SIG-M5 (cell line): ENCODE measurements around the gene RETREG3.
"Not testable (repeated sequence)": the region's sequence is repeated elsewhere in the genome, so short reads cannot be mapped to it uniquely, and the experiment has no call there.

Experiments used
- DNase-seq: peaks from one replicate; lab custom pipeline; 2025; lab: John Stamatoyannopoulos, UW

RETREG3 gene

DNA sequence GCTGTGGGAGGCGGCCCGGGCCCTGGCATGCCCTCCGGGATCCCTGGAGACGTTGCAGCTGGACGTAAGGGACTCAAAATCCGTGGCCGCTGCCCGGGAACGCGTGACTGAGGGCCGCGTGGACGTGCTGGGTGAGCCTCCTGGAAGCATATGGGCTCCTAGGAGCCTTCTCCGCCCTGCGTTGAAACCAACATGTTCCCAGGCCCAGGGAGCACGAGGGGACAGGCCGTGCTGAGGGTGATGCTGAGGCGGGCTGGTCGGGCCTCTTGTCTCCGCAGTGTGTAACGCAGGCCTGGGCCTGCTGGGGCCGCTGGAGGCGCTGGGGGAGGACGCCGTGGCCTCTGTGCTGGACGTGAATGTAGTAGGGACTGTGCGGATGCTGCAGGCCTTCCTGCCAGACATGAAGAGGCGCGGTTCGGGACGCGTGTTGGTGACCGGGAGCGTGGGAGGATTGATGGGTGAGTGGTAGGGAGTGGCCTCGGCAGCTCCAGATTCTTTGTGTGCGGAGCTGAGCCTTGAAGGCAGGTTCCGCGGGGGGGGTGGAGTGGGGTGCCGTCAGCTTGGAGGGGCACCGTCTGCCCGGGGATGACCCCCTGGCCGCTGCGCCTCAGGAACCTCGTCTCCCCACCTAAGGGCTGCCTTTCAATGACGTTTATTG, 55.9 kb downstream of the RETREG3 start:
- no peak for DNase-seq

DNA sequence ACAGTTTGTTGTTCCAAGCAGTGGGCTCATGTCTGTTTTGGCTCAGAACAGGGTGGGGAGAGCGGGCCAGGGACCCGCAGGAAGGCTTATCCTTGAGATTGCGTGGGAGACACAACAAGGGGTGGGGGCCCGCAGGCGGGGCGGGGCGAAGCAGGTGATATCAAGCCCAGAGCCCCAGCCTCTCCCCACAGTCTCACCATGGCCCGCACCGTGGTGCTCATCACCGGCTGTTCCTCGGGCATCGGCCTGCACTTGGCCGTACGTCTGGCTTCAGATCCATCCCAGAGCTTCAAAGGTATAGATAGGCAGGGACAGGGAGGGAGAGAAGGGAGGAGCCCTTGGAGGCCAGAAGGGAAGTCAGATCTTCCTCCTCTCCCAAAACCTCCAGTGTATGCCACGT, 56.4 kb downstream of the RETREG3 start, which contains the start of gene HSD17B1:
Gene HSD17B1, plus strand, starts transcription at position 188 of the 400 bp plus-strand sequence. Its CDS starts 11 bp downstream, at position 199.
- not testable (repeated sequence) for DNase-seq

DNA sequence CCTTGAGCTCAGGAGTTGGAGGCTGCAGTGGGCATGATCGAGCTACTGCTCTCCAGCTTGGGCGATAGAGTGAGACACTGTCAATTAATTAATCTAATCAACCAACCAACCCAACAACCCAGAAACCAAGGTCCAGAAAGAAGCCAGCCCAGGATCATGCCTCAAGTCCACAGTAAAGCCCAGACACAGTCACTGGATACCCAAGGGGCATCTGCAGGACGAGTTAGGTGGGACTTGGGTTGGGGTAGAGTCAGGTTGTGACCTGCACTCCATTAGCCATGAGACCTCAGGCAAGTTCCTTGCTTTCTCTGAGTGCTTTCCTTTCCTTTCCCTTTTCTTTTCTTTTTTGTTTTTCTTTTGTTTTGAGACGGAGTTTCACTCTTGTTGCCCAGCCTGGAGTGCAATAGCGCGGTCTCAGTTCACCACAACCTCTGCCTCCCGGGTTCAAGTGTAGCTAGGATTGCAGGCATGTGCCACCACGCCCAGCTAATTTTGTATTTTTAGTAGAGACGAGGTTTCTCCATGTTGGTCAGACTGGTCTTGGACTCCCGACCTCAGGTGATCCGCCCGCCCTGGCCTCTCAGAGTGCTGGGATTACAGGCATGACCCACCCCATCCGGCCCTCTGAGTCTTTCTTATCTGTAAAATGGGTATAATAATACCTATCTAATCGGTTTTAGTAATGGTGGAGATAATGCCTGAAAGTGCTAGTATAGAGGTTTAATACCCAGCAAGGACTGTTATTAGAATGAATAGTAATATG, 60.0 kb downstream of the RETREG3 start:
- DNase-seq: no peak

DNA sequence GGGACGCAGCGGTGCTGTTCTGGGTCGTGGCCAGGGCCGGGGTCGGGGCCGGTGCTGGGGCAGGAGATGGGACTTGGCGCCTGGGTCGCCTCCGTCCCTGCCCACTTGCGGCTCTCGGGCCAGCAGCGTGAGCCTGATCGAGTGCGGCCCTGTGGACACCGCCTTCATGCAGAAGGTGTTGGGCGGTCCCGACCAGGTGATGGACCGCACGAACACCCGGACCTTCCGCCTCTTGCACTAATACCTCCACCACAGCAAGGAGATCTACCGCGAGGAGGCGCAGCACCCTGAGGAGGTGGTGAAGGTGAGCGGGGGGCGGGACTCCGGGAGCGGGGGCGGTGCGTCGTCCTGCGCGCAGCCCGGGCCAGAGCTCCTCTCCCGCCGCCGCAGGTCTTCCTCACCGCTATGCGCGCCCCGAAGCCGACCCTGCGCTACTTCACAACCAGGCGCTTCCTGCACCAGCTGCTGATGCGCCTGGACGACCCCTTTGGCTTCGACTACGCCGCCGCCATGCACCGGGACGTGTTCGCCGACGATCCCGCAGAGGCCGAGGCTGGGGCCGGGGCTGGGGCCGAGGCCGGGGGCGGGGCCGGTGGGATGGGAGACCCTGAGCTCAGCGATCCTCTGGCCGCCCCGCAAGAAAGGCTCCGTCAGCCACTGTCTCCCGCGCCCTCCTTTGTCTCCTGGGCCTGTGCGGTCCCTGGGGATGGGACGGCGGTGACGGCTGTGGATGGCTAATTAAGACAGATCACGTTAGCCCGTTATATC, 60.9 kb downstream of the RETREG3 start:
- DNase-seq: no peak

DNA sequence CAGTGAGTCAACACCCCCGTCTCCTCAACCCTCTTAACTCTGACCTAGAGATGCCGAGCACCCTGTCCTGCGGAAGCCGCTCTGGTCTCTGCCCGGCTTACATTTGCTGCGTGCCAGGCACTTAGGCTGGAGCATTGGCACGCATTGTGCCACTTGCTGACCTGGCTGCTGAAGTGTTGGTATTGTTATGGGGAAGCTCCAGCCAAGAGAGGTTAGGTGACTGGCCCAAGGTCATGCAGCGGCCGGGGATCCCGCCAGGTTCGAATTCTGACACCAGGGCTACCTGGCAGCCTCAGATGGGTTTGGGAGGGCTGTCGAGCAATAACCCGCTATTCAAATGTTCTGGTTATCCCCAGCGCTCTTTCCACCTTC, 61.5 kb downstream of the RETREG3 start:
- DNase-seq: no peak

DNA sequence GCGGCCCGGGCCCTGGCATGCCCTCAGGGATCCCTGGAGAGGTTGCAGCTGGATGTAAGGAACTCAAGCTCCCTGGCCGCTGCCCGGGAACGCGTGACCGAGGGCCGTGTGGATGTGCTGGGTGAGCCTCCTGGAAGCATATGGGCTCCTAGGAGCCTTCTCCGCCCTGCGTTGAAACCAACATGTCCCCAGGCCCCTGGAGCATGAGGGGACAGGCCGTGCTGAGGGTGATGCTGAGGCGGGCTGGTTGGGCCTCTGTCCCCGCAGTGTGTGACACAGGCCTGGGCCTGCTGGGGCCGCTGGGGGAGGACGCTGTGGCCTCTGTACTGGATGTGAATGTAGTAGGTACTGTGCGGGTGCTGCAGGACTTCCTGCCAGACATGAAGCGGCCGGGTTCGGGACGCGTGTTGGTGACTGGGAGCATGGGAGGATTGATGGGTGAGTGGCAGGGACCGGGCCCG, 62.1 kb downstream of the RETREG3 start:
- no peak for DNase-seq

DNA sequence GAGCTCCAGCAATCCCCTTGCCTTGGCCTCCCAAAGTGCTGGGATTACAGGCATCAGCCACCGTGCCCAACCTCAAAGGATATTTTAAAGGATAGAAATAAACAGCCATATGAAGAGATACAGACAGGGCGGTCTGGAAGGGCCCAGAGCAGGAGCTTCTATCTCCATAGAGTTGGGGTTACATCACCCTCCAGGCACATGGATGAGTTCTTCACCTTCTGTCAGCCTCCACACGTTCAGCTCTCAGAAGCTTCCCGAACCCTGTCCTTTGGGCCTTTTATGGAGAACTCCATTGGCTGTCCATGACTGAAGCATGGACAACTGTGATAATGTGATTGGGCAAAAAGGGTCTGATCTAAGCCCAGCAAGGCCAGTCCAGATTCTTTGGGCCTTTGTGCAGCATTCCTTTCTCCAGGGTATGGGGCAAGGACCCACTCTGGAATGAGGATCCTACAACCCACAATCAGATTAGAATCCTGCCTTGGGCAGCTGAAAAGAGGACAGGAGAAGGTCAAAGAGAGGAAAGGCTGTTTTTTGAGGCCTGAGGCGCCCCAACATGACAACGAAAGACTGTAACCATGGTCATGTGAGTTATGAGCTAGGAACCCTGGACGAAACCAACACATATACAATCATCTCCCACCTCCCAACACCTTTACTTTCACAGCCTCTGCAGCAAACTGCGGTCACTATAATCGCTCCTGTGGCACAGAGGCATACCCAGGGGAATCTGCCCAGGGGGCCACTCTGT, 63.2 kb downstream of the RETREG3 start:
- not testable (repeated sequence) for DNase-seq

DNA sequence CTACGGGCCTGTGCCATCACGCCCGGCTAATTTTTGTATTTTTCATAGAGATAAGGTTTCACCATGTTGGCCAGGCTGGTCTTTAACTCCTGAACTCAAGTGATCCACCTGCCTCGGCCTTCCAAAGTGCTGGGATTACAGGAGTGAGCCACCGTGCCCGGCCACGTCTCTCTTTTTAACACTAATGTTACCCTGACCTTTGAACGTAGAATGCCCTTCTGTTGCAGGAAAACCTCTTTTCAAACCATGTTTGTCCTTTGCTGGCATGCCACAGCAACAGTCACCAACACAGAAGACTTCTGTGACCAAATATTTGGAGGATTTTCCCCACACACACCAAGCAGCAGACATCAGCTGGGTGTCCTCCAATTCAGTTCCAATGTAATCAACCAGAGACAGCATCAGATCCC, 64.3 kb downstream of the RETREG3 start:
- no peak for DNase-seq

DNA sequence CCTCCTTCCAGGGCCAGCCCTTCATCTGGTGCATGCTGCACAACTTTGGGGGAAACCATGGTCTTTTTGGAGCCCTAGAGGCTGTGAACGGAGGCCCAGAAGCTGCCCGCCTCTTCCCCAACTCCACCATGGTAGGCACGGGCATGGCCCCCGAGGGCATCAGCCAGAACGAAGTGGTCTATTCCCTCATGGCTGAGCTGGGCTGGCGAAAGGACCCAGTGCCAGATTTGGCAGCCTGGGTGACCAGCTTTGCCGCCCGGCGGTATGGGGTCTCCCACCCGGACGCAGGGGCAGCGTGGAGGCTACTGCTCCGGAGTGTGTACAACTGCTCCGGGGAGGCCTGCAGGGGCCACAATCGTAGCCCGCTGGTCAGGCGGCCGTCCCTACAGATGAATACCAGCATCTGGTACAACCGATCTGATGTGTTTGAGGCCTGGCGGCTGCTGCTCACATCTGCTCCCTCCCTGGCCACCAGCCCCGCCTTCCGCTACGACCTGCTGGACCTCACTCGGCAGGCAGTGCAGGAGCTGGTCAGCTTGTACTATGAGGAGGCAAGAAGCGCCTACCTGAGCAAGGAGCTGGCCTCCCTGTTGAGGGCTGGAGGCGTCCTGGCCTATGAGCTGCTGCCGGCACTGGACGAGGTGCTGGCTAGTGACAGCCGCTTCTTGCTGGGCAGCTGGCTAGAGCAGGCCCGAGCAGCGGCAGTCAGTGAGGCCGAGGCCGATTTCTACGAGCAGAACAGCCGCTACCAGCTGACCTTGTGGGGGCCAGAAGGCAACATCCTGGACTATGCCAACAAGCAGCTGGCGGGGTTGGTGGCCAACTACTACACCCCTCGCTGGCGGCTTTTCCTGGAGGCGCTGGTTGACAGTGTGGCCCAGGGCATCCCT, 65.7 kb downstream of the RETREG3 start:
- no peak for DNase-seq

DNA sequence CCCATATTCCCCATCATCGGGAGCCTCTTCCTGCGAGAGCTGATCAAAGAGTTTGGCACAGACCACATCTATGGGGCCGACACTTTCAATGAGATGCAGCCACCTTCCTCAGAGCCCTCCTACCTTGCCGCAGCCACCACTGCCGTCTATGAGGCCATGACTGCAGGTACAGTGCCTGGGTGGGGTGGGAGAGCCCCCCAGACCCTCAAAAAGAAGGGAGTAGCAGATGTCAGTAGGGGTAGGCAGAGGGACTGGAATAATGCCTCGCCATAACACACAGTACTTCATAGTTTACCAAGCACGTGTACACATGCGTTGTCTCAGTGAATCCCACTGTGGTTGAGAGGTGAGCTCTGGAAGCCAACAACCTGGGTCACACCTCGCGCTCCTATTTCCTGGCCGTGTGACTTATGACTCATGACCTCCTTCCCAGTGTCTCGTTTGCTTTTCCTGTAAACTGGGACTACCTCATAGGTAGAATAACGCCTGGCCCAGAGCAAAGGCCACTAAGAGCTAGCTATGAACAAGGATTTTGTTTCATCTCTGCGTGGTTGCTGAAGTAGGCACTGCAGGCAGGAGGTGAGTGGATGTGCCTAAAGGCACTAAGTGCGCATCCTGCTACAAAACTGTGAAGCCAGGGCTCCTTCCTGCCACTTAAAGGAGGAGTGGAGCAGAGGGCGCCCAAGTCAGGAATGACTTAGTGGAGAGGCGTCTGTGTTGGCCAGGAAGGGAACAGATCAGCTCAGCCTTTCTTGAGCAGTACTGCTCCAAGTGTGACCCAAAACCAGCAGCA, 67.9 kb downstream of the RETREG3 start:
- DNase-seq: no peak

DNA sequence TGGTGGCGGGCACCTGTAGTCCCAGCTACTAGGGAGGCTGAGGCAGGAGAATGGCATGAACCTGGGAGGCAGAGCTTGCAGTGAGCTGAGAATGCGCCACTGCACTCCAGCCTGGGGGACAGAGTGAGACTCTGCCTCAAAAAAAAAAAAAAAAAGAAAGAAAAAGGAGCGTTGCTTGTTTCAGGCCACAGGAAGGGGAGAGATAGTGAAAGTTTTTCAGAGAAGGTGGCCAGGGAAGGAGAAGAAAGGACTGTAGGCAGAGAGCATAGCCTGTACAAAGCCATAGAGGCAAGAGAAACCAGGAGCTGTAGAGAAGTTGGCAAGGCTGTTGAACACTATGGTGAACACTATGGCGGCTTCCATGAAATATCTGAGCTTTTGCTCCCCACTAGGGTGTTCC, 68.6 kb downstream of the RETREG3 start:
- not testable (repeated sequence) for DNase-seq

DNA sequence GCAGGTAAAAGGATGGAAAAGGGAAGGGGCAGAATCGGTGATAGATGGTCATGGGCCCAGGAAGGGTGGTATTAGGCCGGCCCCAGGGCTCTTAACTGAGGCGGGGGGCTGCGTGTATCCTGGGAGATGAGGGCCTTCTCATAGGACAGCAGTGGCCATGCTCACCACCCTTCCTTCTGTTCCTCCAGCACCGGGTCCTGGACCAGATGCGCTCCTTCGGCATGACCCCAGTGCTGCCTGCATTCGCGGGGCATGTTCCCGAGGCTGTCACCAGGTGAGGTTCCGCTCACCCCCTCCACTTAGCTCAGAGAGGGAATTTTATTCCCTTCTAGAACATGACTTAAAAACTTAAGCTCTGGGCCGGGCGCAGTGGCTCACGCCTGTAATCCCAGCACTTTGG, 70.7 kb downstream of the RETREG3 start:
- DNase-seq: no peak

DNA sequence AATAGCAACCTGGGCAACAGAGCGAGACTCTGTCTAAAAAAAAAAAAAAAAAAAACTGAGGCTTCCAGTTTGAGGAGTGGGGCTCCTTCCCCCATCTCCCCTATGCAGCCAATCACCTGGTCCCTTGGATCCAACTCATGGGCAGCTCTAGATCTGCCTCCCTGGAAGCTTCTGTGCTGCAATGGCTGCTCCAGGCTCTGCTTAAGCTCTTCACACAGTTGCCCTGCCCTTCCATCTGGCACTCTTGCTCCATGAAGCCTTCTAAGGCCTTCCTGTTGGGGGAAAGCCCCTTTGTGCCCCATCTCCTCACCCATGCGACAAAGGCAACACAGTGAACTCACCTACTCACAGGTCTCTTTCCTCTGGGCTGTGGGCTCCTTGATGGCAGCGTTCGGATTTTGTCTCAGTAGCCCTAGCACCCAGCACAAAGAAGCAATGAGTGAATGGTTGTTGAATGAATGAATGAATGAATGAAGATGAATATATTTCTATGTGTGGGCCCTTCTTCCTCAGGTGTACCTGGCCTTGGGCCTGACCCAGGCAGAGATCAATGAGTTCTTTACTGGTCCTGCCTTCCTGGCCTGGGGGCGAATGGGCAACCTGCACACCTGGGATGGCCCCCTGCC, 71.2 kb downstream of the RETREG3 start:
- DNase-seq: no peak

DNA sequence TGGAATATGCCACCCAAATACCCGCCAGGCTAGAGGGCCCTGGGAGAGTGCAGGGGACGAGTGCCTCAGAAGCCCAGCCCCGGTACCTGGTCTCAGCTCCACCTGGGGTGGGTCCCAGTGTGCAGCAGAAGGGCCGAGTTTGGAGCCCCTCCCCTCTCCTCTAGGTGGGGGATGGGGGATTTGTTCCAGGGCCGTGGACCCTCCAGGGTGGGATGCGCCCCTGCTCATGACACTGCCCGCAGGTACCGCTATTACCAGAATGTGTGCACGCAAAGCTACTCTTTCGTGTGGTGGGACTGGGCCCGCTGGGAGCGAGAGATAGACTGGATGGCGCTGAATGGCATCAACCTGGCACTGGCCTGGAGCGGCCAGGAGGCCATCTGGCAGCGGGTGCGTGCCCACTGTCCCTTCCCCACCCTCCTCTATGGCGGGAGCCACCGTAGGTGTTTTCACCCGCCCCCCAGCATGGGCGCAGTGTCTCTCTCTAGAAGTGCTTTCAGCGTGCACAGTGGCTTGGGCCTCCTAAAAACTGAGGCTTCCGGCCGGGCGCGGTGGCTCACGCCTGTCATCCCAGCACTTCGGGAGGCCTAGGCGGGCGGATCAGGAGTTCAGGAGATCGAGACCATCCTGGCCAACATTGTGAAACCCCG, 71.9 kb downstream of the RETREG3 start:
- no peak for DNase-seq

DNA sequence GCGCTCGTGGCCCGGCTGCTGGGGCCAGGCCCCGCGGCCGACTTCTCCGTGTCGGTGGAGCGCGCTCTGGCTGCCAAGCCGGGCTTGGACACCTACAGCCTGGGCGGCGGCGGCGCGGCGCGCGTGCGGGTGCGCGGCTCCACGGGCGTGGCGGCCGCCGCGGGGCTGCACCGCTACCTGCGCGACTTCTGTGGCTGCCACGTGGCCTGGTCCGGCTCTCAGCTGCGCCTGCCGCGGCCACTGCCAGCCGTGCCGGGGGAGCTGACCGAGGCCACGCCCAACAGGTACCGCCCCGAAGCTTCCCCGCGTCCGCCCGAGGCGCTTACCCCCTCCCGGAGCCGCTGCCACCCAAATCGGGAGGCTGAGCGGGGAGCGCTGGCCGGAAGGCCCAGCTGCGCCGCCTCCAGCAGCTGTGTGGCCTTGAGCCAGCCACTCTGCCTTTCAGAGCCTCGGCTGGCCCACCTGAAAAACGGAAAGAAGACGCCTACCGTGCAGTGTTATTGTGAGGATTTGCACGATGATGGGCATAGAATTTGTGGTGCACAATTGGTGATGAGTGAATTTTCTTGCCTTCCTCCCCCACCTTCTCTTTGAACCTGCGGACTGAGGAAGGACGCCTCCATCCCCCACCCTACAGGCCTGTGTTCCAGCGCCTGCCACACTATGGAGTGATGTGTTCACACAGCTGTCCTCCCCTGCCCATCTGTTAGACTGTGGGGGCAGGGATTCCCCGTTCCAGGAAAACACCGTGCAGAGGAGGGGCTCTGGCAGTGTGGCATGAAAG, 72.6 kb downstream of the RETREG3 start:
- DNase-seq: no peak

DNA sequence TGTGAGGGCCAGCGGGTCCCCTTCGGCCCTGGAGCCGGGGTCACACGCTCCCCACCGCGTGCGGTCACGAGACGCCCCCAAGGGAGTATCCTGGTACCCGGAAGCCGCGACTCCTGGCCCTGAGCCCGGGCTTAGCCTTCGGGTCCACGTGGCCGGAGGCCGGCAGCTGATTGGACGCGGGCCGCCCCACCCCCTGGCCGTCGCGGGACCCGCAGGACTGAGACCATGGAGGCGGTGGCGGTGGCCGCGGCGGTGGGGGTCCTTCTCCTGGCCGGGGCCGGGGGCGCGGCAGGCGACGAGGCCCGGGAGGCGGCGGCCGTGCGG, 73.2 kb downstream of the RETREG3 start, which contains the start of gene NAGLU:
Gene NAGLU, plus strand, starts transcription at position 194 of the 324 bp plus-strand sequence. Its CDS starts 32 bp downstream, at position 226.
- DNase-seq: no peak

DNA sequence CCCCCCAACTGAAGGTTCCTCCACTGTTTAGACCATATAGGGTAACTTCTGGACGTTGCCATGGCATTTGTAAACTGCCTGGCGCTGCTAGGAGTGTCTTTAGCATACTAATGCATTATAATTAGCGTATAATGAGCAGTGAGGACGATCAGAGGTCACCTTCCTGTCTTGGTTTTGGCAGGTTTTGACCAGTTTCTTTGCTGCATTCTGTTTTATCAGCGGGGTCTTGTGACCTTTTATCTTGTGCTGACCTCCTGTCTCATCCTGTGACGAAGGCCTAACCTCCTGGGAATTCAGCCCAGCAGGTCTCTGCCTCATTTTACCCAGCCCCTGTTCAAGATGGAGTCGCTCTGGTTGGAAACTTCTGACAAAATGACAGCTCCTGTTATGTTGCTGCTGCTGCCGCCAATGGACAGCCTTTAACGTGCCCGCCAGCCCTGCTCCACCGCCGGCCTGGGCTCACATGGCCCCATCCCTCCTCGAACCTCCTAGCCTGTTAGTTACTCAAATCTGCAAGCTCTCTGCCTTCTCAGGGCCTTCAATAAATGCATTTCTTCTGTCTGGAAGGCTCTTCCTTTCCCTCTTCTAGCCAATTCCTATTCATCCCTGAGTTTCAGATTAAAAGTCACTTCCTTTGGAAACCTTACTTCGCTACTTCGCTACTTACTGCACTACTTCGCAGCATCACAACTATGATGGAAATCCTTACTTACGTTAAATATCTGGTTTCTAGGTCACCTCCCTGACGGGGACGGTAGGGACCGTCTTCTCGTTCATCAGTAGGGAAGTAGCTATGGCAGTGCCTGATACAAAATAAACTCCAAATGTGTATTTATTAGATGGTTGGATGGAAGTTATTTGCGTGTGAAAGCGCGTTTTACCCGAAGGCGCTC, 73.8 kb downstream of the RETREG3 start:
- DNase-seq: no peak
